Ammon's horn (tissue), 1 donor: ENCODE data around the gene PMEPA1.

Experiments used
- DNase-seq: peaks from one replicate; pipeline ENCODE4 v3.0.0-alpha.2; 2016; ENCODE audit warnings: low spot score

The PMEPA1 gene

GRCh38 chr20:57709823-57710799 is at the start of gene PMEPA1:
Gene PMEPA1 (minus strand): TSS chr20:57710015. CDS start chr20:57709582, 433 bp downstream.
- DNase-seq = peak; percentile 94

GRCh38 chr20:57757767-57758166 is 48.0 kb upstream of the PMEPA1 start:
- DNase-seq = no peak

GRCh38 chr20:57756921-57757320 is 47.1 kb upstream of the PMEPA1 start:
- DNase-seq = no peak

- peak; percentile 48 for DNase-seq
These were observed 46.4 kb upstream of the PMEPA1 start for GRCh38 chr20:57756213-57756612.

- DNase-seq = no peak
These were observed 45.8 kb upstream of the PMEPA1 start for GRCh38 chr20:57755609-57756008.

- no peak for DNase-seq
These were observed 44.4 kb upstream of the PMEPA1 start for GRCh38 chr20:57754190-57754589.

- DNase-seq = no peak
These were observed 43.7 kb upstream of the PMEPA1 start for GRCh38 chr20:57753332-57754164.

- no peak for DNase-seq
These were observed 41.6 kb upstream of the PMEPA1 start for GRCh38 chr20:57751411-57751810.

GRCh38 chr20:57749869-57750268 is 40.1 kb upstream of the PMEPA1 start:
- no peak for DNase-seq

GRCh38 chr20:57749131-57749690 is 39.4 kb upstream of the PMEPA1 start:
- peak; percentile 35 for DNase-seq

GRCh38 chr20:57748601-57749130 is 38.9 kb upstream of the PMEPA1 start:
- peak; percentile 84 for DNase-seq

- DNase-seq = no peak
These were observed 38.2 kb upstream of the PMEPA1 start for GRCh38 chr20:57747861-57748481.

GRCh38 chr20:57746832-57747404 is 37.1 kb upstream of the PMEPA1 start:
- no peak for DNase-seq

GRCh38 chr20:57746201-57746600 is 36.4 kb upstream of the PMEPA1 start:
- DNase-seq = no peak

- DNase-seq = no peak
These were observed 34.4 kb upstream of the PMEPA1 start for GRCh38 chr20:57744206-57744605.

GRCh38 chr20:57743450-57744095 is 33.8 kb upstream of the PMEPA1 start:
- DNase-seq = no peak

GRCh38 chr20:57742507-57743181 is 32.8 kb upstream of the PMEPA1 start:
- no peak for DNase-seq

GRCh38 chr20:57738484-57738883 is 28.7 kb upstream of the PMEPA1 start:
- DNase-seq = no peak

- DNase-seq = no peak
These were observed 28.2 kb upstream of the PMEPA1 start for GRCh38 chr20:57738053-57738452.

GRCh38 chr20:57737349-57737748 is 27.5 kb upstream of the PMEPA1 start:
- no peak for DNase-seq
